ENCODE results near the gene KLC3.

DNA sequence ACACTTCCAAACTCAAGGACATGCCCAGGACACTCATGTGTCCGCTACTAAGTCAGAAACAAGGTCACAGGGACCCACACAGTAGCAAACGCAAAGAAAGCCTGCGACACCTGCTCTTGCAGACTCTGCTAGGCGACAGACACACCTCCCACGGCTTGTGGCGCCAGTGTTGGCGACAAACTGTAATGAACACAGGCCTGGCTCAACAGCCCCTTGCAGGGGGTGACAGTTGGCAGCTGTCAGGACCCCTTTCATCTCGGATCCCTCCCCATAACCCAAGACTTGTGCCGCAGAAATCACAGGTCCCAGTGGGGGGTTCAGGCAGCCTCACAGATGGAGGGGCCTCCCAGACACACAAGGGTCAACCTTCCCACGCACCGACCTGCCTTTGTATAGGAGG lies 18.2 kb upstream of the KLC3 start:
- TF ChIP-seq POLR2A (IDR thresholded peaks at IDR 0.05) = no peak
- TF ChIP-seq, protein P1, sequence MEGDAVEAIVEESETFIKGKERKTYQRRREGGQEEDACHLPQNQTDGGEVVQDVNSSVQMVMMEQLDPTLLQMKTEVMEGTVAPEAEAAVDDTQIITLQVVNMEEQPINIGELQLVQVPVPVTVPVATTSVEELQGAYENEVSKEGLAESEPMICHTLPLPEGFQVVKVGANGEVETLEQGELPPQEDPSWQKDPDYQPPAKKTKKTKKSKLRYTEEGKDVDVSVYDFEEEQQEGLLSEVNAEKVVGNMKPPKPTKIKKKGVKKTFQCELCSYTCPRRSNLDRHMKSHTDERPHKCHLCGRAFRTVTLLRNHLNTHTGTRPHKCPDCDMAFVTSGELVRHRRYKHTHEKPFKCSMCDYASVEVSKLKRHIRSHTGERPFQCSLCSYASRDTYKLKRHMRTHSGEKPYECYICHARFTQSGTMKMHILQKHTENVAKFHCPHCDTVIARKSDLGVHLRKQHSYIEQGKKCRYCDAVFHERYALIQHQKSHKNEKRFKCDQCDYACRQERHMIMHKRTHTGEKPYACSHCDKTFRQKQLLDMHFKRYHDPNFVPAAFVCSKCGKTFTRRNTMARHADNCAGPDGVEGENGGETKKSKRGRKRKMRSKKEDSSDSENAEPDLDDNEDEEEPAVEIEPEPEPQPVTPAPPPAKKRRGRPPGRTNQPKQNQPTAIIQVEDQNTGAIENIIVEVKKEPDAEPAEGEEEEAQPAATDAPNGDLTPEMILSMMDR (IDR thresholded peaks at IDR 0.05) = no peak
